Activated CD8-positive, alpha-beta memory T cell treated with anti-CD3 and anti-CD28 coated beads for 36 hours (primary cell): ENCODE measurements around the gene GIMAP8. TPM values are rescaled to one million over a fixed set of nuclear protein-coding genes. Genes with fewer than 3 reads are reported as not detected.
"Not testable (repeated sequence)": the region's sequence is repeated elsewhere in the genome, so short reads cannot be mapped to it uniquely, and the experiment has no call there.

Source experiments
- CTCF ChIA-PET: fragments of 350-600 bp; sonication (Branson Sonifier 250); formaldehyde crosslinking; loops from one replicate; lab custom pipeline; 2021; ENCODE audit warnings: antibody characterized with exemption; lab: Charles Lee
- POLR2A ChIA-PET: fragments of 350-600 bp; sonication (Branson Sonifier 250); formaldehyde crosslinking; loops from one replicate; lab custom pipeline; 2021; ENCODE audit warnings: antibody characterized with exemption; lab: Charles Lee
- total RNA-seq, 2 experiments: library from RNA; stranded (reverse); gene quantifications; one replicate each; pipeline ENCODE4 v1.2.3, GENCODE V29; 2021

The GIMAP8 gene
- total RNA-seq, 2 experiments from 2014 or later: 6.6 to 7.5 TPM

DNA sequence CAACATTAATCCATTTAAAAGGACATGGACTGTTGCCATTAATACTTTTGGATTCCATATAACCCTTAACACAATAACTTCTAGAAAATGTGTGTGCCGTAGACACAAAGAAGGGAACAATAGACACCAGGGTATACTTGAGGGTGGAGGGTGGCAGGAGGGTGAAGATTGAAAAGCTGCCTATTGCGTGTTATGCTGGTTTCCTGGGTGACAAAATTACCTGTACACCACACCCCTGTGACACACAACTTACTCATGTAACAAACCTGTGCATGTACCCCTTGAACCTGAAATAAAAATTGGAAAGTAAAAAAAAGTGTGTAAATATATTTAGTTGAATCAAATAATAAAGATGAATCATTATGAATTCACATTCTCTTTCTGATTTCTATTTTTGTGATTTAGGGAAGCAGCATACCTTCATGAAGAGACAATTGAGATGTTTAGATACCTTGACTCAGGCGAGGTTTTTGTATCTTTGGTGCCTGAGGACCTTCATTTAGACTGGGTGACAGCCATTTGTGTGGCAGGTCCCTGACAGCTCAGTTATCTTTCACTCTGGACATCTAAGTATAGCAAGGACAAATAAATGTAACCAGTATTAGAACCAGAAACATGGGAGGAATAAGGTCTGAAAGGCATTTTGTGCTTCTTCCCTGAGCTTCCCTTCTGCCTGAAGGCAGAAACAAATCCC is 28.7 kb downstream of the GIMAP8 start:
- ChIA-PET CTCF (interaction anchor here (1.0 kb wide), 1 partner anchor 14 kb away, joined by 3 read pairs; no protein-coding TSS in a partner anchor), POLR2A (interaction anchor here (0.6 to 3.1 kb wide), 3 partner anchors 27 to 43 kb away, joined by 3 to 15 read pairs (median 4); partner anchors contain the start of gene GIMAP7)

DNA sequence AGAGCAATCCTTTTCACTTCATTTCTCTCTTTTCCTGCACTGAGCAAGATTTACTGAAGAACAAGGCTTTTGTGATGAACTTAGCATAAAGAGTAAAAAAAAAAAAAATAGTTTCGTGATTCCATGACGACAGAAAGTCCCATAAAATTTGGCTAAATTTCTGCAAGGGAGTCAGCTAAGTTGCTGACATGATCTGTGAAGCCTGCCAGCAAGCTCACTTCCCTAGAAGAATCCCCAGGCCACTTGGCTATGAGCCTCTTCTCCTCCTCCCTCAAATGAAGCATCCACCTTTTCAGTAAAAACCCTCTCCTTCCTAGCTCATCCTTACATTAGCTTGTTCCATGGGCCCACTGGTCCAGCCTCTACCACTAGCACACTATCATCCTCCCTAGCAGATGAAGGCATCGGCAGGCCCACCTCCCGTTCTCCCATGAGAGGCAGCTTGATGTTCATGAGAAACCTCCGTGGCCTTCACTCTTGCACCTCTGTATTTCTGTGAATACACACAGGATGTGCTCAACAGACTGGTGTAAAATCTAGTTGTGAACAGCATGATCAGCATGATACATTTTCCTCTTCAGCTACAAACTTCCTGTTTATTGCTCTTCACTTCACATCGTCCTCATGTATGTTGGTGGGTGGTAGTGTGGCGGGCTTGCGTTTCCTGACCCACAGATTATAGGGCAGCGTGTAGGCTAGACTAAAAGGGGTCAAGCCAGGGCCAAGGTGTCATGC is 30.9 kb downstream of the GIMAP8 start:
- CTCF ChIA-PET: interaction anchor here (0.7 to 1.3 kb wide), 4 partner anchors 22 to 87 kb away, joined by 3 to 5 read pairs (median 4); no protein-coding TSS in a partner anchor
- POLR2A ChIA-PET: interaction anchor here (1.1 to 3.1 kb wide), 4 partner anchors 29 to 39 kb away, joined by 3 to 15 read pairs (median 4); partner anchors contain the start of gene GIMAP7

DNA sequence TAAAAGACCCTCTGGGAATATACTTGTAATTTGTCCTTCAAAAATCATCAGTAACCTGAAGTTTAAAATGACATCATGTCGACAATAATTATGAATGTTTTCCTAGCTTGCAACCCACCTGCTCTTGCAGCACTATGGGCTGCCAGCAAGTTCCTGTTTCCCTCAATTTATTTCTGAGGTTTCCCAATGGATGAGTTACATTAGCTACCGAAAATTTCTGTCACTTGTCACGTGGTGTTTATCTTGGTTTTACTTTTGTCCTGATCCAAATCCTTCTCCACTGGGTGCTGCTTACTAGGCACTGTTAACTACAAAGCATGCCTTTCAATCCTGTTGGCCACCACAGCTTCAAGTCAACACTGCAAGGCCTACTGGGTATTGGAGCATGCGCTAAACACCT is 31.5 kb downstream of the GIMAP8 start:
- ChIA-PET CTCF (interaction anchor here (0.9 to 1.3 kb wide), 3 partner anchors 22 to 34 kb away, joined by 3 to 5 read pairs (median 4); no protein-coding TSS in a partner anchor), POLR2A (interaction anchor here (1.1 to 3.1 kb wide), 3 partner anchors 30 to 39 kb away, joined by 3 to 15 read pairs (median 4); partner anchors contain the start of gene GIMAP7)

DNA sequence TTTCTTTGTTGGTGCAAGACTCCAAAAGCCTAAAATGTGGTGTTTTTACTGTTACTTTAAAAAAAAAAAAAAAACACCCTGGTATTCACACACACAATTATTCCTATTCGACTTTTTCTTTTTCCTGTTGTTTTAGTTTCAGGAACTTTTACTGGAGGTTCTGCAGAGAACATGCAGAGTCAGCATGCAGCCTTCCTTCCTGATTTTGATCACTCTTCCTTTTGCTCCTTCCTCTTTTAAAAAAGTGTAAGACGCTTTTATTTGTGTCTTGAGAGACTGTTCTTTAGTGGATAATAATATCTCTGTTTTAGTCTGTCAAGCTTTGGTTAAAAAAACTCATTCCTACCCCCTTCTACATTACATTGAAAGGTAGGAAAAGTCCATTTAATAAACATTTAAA is 33.1 kb downstream of the GIMAP8 start:
- CTCF ChIA-PET: interaction anchor here (1.2 kb wide), 1 partner anchor 20 kb away, joined by 3 read pairs; no protein-coding TSS in a partner anchor
- POLR2A ChIA-PET: not testable (repeated sequence)

DNA sequence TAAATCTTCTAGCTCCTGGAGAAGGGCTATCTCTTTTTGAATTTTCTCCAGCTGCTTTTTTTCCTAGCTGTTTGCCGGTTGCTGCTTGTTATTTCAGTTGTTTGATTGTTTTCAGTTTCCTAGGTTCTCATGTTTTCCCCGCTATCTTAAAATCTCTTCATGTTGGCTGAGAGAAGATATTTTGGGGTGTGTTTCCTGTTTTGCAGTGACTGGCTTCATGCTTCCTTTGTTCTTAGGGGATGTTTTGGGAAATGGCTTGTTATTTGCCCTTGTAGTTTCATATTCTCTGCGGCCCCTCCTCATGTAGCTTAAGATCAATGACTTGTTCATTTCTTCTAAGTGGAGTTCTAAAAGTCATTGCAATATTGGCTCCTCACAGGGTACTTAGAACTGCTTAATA is 33.6 kb downstream of the GIMAP8 start:
- ChIA-PET POLR2A (interaction anchor here (0.6 kb wide), 1 partner anchor 29 kb away, joined by 4 read pairs; no protein-coding TSS in a partner anchor), CTCF (interaction anchor here (1.2 kb wide), 1 partner anchor 19 kb away, joined by 3 read pairs; no protein-coding TSS in a partner anchor)

DNA sequence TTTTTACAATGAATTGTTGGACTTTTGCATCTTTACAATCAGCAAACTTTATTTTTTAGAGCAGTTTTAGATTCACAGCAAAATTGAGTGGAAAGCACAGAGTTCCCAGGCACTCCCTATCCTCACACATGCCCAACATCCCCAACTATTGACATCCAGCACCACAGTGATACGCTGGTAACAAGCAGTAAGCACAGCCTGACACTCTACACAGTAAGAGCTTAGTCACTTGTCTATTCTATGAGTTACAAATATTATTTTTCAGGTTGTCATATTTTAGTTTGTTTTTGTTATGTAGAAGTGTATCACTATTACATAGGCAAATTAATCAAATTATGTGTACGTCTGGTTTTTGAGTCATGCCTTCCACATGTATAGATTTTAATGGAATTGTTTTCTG is 37.2 kb downstream of the GIMAP8 start:
- CTCF ChIA-PET: no interaction called here

DNA sequence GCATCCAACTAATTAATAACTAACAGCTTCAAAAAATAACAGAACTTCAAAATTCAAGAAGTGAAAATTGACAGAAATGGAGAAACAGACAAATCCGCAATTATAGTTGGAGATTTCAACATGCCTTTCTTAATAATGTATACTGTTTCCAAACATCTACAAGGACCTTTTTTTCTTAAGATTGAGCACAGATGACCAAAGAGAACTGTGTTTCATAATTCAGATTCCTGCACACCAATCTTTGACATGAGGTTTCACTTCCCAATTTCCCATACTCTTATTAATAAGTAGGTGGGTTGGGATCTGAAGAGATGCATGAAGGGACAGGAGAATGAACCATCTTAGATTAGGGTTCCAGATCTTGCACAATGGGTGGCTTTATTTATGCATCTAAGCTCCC is 39.4 kb downstream of the GIMAP8 start:
- CTCF ChIA-PET: no interaction called here
- POLR2A ChIA-PET: no interaction called here

More for the DNA sequence above, 37.2 kb downstream of the GIMAP8 start:
- POLR2A ChIA-PET: interaction anchor here (0.8 kb wide), 1 partner anchor 37 kb away, joined by 3 read pairs; the partner anchor contains the start of gene GIMAP8

DNA sequence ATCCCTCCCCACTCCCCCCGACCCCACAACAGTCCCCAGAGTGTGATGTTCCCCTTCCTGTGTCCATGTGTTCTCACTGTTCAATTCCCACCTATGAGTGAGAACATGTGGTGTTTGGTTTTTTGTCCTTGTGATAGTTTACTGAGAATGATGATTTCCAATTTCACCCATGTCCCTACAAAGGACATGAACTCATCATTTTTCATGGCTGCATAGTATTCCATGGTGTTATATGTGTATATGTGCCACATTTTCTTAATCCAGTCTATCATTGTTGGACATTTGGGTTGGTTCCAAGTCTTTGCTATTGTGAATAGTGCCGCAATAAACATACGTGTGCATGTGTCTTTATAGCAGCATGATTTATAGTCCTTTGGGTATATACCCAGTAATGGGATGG is 43.0 kb downstream of the GIMAP8 start:
- POLR2A ChIA-PET, CTCF ChIA-PET: not testable (repeated sequence)

DNA sequence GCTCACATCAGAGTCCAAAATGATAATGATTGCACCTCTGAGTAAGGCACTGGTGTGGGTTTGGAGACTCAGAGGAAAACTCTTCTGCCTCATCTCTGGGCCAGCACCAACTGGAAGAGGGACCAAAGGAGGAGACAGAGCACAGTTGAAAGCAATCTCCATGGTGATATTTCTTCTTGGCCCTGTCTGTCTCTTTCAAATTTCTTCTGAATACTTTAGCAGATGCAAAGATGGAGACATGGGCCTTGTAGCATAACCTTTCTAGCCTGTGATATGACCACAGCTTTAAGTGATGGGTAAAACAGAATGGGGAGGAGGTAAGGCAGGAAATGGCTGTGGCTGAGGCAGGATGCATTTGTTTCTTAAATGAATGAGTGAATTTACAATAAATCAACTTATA is 52.1 kb downstream of the GIMAP8 start:
- POLR2A ChIA-PET: interaction anchor here (1.1 to 1.4 kb wide), 2 partner anchors 50 to 52 kb away, joined by 3 to 7 read pairs; partner anchors contain the start of gene GIMAP8
- CTCF ChIA-PET: interaction anchor here (0.6 to 1.9 kb wide), 5 partner anchors 9 to 53 kb away, joined by 3 to 4 read pairs (median 4); no protein-coding TSS in a partner anchor

DNA sequence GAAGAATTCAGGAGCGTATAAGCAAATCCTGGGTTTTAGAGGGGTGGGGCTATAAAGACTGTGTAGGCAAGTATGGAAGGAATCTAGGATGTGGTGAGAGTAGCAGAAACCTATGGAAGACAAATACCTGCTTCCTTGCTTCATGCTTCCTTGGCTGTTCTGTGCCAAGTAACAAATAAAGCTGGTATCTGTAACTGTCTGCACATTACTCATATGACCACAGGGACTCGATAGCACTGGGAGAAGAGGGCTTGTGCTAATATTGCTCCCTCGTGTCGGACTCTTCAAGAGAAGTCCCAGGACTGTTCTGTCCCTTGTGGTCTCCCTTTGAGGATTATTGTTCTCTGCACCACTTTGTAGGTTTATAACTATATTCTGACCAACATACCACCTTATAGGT is 52.7 kb downstream of the GIMAP8 start:
- POLR2A ChIA-PET: interaction anchor here (0.5 to 1.4 kb wide), 3 partner anchors 51 to 98 kb away, joined by 3 to 7 read pairs (median 4); partner anchors contain the start of gene GIMAP8
- CTCF ChIA-PET: interaction anchor here (1.0 to 2.7 kb wide), 4 partner anchors 11 to 54 kb away, joined by 3 to 11 read pairs (median 4); partner anchors contain the start of gene GIMAP7

DNA sequence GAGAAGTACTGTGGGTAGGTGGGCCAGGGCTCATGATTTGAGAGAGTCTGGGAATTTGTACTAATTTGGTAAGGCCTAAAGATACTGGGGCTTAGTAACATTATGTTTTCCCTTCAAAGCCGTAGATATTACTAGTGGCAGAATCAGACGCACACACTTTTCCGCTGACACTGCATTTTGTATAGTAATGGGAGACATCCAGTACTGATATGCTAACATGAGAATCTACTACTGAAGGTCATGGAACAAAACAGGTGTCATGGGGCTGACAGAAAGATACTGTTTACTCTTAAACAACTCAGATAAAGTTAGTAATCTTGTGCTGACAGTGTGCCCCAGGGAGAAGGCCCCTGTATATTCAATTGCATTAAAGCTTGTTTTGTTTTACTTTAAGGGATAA is 53.2 kb downstream of the GIMAP8 start:
- CTCF ChIA-PET: interaction anchor here (0.8 to 2.7 kb wide), 4 partner anchors 11 to 54 kb away, joined by 3 to 11 read pairs (median 4); partner anchors contain the start of gene GIMAP7
- POLR2A ChIA-PET: interaction anchor here (0.5 to 1.6 kb wide), 2 partner anchors 51 to 98 kb away, joined by 4 read pairs; no protein-coding TSS in a partner anchor

DNA sequence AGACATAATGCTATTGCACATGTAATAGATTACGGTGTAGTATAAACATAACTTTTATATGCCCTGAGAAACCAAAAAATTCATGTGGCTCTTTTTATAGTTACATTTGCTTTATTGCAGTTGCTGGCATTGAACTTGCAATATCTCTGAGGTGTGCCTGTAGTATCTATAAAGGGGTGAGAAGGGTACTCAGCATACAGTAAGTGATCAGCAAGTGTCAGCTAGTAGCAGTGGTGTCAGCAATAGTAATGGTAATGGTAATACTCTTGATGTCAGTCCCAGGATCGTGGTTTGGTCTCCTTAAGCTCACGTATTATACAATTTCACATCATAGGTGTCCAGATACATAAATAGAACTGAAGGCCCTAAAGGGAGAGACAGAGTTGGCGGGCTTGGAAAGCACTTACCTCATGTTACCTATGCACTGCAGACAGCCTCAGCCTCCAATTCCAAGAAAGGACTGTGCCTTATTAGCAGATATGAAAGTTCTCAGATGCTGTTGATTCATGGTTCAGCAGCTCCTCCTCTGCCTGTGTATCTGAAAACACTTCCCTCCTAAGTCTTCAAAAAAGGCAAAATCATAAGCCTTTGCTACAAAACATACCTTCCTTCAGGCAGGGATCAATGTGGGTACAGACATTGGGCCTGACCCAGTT is 57.6 kb downstream of the GIMAP8 start:
- POLR2A ChIA-PET: no interaction called here
- CTCF ChIA-PET: interaction anchor here (1.4 to 2.0 kb wide), 3 partner anchors 56 to 225 kb away, joined by 3 to 7 read pairs (median 5); no protein-coding TSS in a partner anchor

DNA sequence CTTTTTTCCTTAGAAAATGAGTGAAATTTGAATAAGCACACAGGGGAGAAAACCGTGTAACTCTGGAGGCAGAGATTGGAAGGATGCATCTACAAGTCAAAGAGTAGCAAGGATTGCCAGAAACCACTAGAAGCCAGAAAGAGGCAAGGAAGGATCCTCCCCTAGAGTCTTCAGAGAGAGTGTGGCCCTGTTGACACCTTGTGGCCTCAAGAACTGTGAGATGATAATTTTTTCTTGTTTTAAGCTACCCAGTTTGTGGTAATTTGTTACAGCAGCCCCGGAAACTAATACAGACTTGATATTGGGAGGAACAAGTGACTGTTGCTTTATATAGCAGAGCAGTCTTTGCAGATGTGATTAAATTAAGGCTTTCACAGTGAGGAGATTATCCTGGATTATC is 60.6 kb downstream of the GIMAP8 start:
- CTCF ChIA-PET: interaction anchor here (0.6 to 2.2 kb wide), 3 partner anchors 9 to 268 kb away, joined by 3 to 10 read pairs (median 3); partner anchors contain the start of gene GIMAP8
- POLR2A ChIA-PET: no interaction called here

DNA sequence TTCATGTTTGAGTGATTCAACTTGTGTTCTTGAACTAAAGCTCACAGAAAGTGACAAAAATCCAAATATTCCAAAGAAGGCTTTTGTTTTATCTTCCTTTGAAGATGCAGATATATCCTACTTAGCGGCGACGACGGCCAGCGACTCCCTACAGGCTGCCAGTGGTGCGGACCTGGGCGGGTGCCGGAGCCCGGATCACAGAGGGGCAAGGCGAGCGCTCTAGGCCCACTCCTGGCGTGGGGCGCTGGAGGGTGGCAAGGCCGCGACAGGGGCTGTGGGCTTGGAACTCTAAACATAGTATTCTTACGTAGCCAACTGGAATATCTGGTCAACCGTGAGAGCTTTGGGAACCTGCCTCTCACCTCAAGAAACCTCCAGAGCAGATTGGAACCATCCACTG is 63.3 kb downstream of the GIMAP8 start:
- ChIA-PET CTCF (interaction anchor here (1.5 to 3.6 kb wide), 4 partner anchors 9 to 234 kb away, joined by 3 to 25 read pairs (median 15); no protein-coding TSS in a partner anchor), POLR2A (interaction anchor here (0.5 to 2.4 kb wide), 5 partner anchors 9 to 214 kb away, joined by 3 to 18 read pairs (median 4); partner anchors contain the start of gene GIMAP8)

DNA sequence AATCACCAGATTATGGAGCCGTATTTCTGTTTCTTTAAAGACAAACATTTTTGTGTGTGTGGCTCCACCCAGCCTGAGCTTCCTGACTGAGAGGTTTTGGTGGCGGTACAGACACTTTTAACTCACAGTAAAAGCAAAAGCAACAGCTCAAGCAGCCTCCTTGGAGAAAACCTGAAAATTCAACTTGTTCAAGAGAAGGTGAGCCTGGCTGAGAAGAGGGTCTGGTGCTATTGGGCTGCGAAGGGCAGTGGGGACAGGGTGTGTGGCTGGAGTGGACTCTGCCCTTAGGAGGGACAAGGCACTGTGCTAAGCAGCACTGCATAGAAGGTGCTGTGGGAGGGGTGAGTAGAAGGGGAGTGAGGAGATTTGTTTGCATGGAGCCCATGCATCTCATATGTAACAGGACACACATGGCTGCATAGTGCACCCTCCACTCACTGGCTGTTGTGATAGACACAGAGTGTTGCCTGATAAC is 64.4 kb downstream of the GIMAP8 start, which contains the start of gene GIMAP7:
TSS of gene GIMAP7 (plus strand) at position 125 of the 475 bp plus-strand sequence. CDS start 5,103 bp downstream, outside the sequence.
- ChIA-PET POLR2A (interaction anchor here (0.7 to 2.4 kb wide), 7 partner anchors 10 to 227 kb away, joined by 3 to 18 read pairs (median 3); partner anchors contain the start of genes GIMAP1 and GIMAP8), CTCF (interaction anchor here (1.5 to 3.6 kb wide), 4 partner anchors 10 to 233 kb away, joined by 3 to 25 read pairs (median 15); no protein-coding TSS in a partner anchor)

DNA sequence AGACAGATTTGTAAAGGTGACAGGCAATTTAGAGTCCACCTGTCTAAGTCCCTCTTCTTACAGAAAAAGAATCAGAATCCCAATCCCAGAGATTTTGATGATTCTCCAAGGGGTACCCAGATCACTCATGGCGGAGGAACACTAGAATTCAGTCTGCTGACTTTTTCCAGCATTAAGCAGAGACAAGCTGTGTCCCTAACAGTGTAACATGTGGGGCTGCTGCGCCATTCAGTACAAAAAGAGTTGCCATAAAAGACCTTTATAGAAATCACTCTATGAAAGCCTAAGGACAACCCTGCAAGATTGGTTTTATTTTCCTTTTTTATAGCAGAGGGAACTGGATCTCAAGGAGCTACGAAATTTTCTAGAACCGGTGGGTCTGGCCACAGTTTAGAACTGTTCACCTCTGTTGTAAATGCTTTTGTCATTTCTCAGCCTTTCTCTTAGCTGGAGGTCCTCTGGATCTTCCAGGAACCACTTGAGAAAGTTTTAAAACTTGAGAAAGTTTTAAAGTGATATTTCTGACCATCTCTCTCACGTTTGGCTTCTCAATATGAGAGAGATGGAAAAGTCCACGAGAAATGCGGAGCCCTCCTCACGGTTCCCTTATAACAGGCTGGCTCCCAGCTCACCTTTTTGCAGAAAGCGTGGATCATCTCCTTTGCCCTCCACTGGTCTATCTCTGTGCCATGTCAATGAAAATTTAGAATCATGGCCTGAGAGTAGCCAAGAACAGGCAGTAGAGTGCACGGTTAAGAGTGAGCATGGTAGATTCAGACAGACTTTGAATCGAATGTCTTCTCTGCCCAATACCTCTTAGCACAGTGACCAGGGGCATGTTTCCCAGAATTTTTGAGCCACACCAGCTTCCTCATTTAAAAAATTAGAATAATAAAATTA is 65.1 kb downstream of the GIMAP8 start:
- CTCF ChIA-PET: interaction anchor here (0.7 to 3.6 kb wide), 4 partner anchors 34 to 67 kb away, joined by 3 to 25 read pairs (median 11); no protein-coding TSS in a partner anchor
- POLR2A ChIA-PET: interaction anchor here (0.5 to 2.4 kb wide), 8 partner anchors 34 to 743 kb away, joined by 3 to 18 read pairs (median 3); partner anchors contain the start of genes GIMAP1 and GIMAP8
